GM23338 (cell line): ENCODE measurements around the gene TRA2A. TPM values are rescaled to one million over a fixed set of nuclear protein-coding genes. Genes with fewer than 3 reads are reported as not detected.

Experiments
- ATAC-seq: fragments of 200-7000 bp; cut with Tn5 transposase; 3 replicates; pipeline ENCODE4 v1.9.1; 2020
- DNase-seq: peaks from one replicate; pipeline ENCODE4 v3.0.0-alpha.2; 2015; ENCODE audit warnings: low spot score
- H2AFZ ChIP-seq: fragments of 200-600 bp; sonication (generic); 2 replicates; pipeline ENCODE4 v1.8.0; 2016; ENCODE audit warnings: antibody characterized with exemption, mild to moderate bottlenecking, moderate library complexity
- H3F3A ChIP-seq: fragments of 200-600 bp; sonication (generic); replicated peaks from 2 replicates; pipeline ENCODE4 v1.8.0; 2017; ENCODE audit warnings: antibody characterized with exemption, mixed run types, low read depth
- H3K27ac ChIP-seq: fragments of 200-600 bp; sonication (generic); 2 replicates; pipeline ENCODE4 v1.6.1; 2016; ENCODE audit warnings: low read depth
- H3K27me3 ChIP-seq: fragments of 200-600 bp; sonication (generic); 2 replicates; pipeline ENCODE4 v1.8.0; 2016; ENCODE audit warnings: mild to moderate bottlenecking, mixed run types, moderate library complexity; ENCODE audit not compliant: insufficient read depth
- H3K36me3 ChIP-seq: fragments of 200-600 bp; sonication (generic); 2 replicates; pipeline ENCODE4 v1.8.0; 2016; ENCODE audit warnings: mild to moderate bottlenecking; ENCODE audit not compliant: insufficient read depth
- H3K4me1 ChIP-seq: fragments of 200-600 bp; sonication (generic); 2 replicates; pipeline ENCODE4 v1.8.0; 2016; ENCODE audit warnings: mild to moderate bottlenecking, moderate library complexity; ENCODE audit not compliant: insufficient read depth
- H3K4me2 ChIP-seq: fragments of 200-600 bp; sonication (generic); 2 replicates; pipeline ENCODE4 v1.7.1; 2017; ENCODE audit warnings: mixed run types
- H3K4me3 ChIP-seq: fragments of 200-600 bp; sonication (generic); 2 replicates; pipeline ENCODE4 v1.6.1; 2016; ENCODE audit warnings: mixed run types
- H3K79me2 ChIP-seq: fragments of 200-600 bp; sonication (generic); replicated peaks from 2 replicates; pipeline ENCODE4 v1.8.0; 2017; ENCODE audit warnings: mild to moderate bottlenecking; ENCODE audit not compliant: insufficient read depth
- H3K9me2 ChIP-seq: fragments of 200-600 bp; sonication (generic); 2 replicates; pipeline ENCODE4 v1.8.0; 2017; ENCODE audit not compliant: insufficient read depth
- H4K20me1 ChIP-seq: fragments of 200-600 bp; sonication (generic); replicated peaks from 2 replicates; pipeline ENCODE4 v1.8.0; 2017; ENCODE audit warnings: mild to moderate bottlenecking; ENCODE audit not compliant: insufficient read depth
- H3K27ac Mint-ChIP-seq: 2 replicates; pipeline ENCODE4 v1.8.0; 2020; ENCODE audit warnings: inconsistent platforms, mild to moderate bottlenecking, moderate library complexity, mixed read lengths
- H3K27me3 Mint-ChIP-seq: 3 replicates; pipeline ENCODE4 v1.8.0; 2022; ENCODE audit warnings: low read depth, mild to moderate bottlenecking, moderate library complexity, mixed read lengths, inconsistent platforms; ENCODE audit not compliant: insufficient read depth, poor library complexity
- H3K36me3 Mint-ChIP-seq: 3 replicates; pipeline ENCODE4 v1.8.0; 2021; ENCODE audit warnings: low read depth, mild to moderate bottlenecking, inconsistent platforms, moderate library complexity, mixed read lengths
- H3K4me1 Mint-ChIP-seq: 3 replicates; pipeline ENCODE4 v1.8.0; 2020; ENCODE audit warnings: mild to moderate bottlenecking, inconsistent platforms, mixed read lengths
- H3K4me3 Mint-ChIP-seq: 3 replicates; pipeline ENCODE4 v1.8.0; 2021; ENCODE audit warnings: moderate library complexity, mild to moderate bottlenecking, inconsistent platforms, mixed read lengths
- H3K9me3 Mint-ChIP-seq: 3 replicates; pipeline ENCODE4 v1.8.0; 2020; ENCODE audit warnings: moderate library complexity, mild to moderate bottlenecking, inconsistent platforms, mixed read lengths
- CREB1 ChIP-seq: fragments of 250-450 bp; sonication (Bioruptor Pico); IDR thresholded peaks from 2 replicates; pipeline ENCODE4 v1.5.0; 2020; ENCODE audit warnings: low read depth, mild to moderate bottlenecking, moderate library complexity
- EZH2phosphoT487 ChIP-seq: fragments of 200-600 bp; sonication (generic); IDR thresholded peaks from one replicate; pipeline ENCODE4 v1.8.1; 2018; ENCODE audit warnings: antibody characterized with exemption; ENCODE audit not compliant: unreplicated experiment
- JUNB ChIP-seq: IDR thresholded peaks from one replicate; pipeline ENCODE4 v1.6.1; 2016; ENCODE audit warnings: antibody characterized with exemption; ENCODE audit not compliant: unreplicated experiment
- polyA plus RNA-seq: library from polyadenylated mRNA; unstranded; fragments of >200 nt; fragmentation: Nextera tagmentation; extraction: Ambion mirVana; gene quantifications from 2 replicates; pipeline ENCODE4 v1.2.1, GENCODE V29; 2016
- total RNA-seq: library from RNA; depleted of rRNA; stranded (reverse); fragments of >200 nt; shearing (Covaris generic); gene quantifications from 2 replicates; pipeline ENCODE4 v1.2.3, GENCODE V29; 2014
- TF ChIP-seq, protein P1 (sequence below), 2 experiments: fragments of 200-600 bp in 1 of 2; sonication (generic) in 1 of 2; conservative IDR thresholded peaks; 2 replicates each; pipeline versions ENCODE4 v1.5.1 to v1.6.1; 2016 to 2017; ENCODE audit warnings: antibody characterized with exemption in 2 of 2, low read depth in 2 of 2, mild to moderate bottlenecking in 2 of 2, moderate library complexity in 1 of 2

The TRA2A gene
- total and polyA plus RNA-seq, 2 experiments from 2014 or later: 82.6 to 271 TPM

- TF ChIP-seq, protein P1, sequence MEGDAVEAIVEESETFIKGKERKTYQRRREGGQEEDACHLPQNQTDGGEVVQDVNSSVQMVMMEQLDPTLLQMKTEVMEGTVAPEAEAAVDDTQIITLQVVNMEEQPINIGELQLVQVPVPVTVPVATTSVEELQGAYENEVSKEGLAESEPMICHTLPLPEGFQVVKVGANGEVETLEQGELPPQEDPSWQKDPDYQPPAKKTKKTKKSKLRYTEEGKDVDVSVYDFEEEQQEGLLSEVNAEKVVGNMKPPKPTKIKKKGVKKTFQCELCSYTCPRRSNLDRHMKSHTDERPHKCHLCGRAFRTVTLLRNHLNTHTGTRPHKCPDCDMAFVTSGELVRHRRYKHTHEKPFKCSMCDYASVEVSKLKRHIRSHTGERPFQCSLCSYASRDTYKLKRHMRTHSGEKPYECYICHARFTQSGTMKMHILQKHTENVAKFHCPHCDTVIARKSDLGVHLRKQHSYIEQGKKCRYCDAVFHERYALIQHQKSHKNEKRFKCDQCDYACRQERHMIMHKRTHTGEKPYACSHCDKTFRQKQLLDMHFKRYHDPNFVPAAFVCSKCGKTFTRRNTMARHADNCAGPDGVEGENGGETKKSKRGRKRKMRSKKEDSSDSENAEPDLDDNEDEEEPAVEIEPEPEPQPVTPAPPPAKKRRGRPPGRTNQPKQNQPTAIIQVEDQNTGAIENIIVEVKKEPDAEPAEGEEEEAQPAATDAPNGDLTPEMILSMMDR (conservative IDR thresholded peaks at IDR 0.05; ENCODE audit: low read depth in 2 of 2): no peak
- TF ChIP-seq CREB1: no peak
These were observed 883 bp upstream of the TRA2A start (continued) for GRCh38 chr7:23532490-23533237.

GRCh38 chr7:23531050-23531793, 559 bp downstream of the TRA2A start:
- Histone ChIP-seq H3K4me2 (peak overlapping the region; percentile 77), H4K20me1 (peaks cover 47% of the 10 kb centered on the region), H3K27ac (peak overlapping the region; percentile 99), H3K36me3 (no peaks in the 10 kb centered on the region), H3F3A (no peaks in the 10 kb centered on the region), H3K4me3 (peak overlapping the region; percentile 67), H2AFZ (no peak overlapping the region), H3K27me3 (no peaks in the 10 kb centered on the region), H3K9me2 (no peaks in the 10 kb centered on the region), H3K4me1 (peaks cover 47% of the 10 kb centered on the region), H3K79me2 (peaks cover 56% of the 10 kb centered on the region)
- Mint-ChIP-seq H3K36me3 (peaks cover 33% of the 10 kb centered on the region), H3K4me1 (peaks cover 49% of the 10 kb centered on the region), H3K4me3 (peak overlapping the region; percentile 100), H3K27ac (peak overlapping the region; percentile 100), H3K27me3 (peaks cover 23% of the 10 kb centered on the region), H3K9me3 (no peaks in the 10 kb centered on the region)
- TF ChIP-seq JUNB (no peak), EZH2phosphoT487 (no peak), CREB1 (no peak)
- peak; percentile 54 for ATAC-seq
- DNase-seq: peak; percentile 76

DNA sequence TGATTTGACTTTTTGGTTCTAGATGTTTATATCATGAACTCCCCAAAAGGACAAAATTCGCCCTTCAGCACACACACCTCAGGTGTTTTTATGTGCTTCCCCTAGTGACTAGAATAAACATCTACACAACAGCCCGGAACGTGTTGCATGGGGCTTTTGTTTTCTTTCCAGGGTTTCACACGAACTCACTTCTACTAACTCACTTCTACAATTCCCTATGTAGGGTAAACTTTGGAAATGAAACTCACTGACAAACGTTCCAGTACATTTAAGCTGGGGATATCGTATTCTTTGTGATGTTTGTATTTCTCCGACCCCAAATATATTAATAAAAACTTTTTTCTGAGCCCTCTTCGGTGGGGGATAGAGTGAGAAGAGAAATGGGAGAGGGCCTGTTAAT, 1.4 kb downstream of the TRA2A start:
- Mint-ChIP-seq H3K36me3 (peaks cover 33% of the 10 kb centered on the region), H3K9me3 (no peaks in the 10 kb centered on the region), H3K27me3 (peaks cover 23% of the 10 kb centered on the region), H3K4me3 (peak overlapping the region; percentile 100), H3K4me1 (peaks cover 52% of the 10 kb centered on the region), H3K27ac (peak overlapping the region; percentile 100)
- Histone ChIP-seq H3K79me2 (peaks cover 64% of the 10 kb centered on the region), H3K9me2 (no peaks in the 10 kb centered on the region), H2AFZ (no peak overlapping the region), H3K4me1 (peaks cover 53% of the 10 kb centered on the region), H3F3A (no peaks in the 10 kb centered on the region), H3K4me2 (peak overlapping the region; percentile 77), H4K20me1 (peaks cover 55% of the 10 kb centered on the region), H3K4me3 (peak overlapping the region; percentile 67), H3K36me3 (no peaks in the 10 kb centered on the region), H3K27me3 (no peaks in the 10 kb centered on the region), H3K27ac (peak overlapping the region; percentile 99)
- ATAC-seq: peak; percentile 6; the same call in 2 of the 3 replicates
- DNase-seq: peak; percentile 71
- TF ChIP-seq, protein P1 (conservative IDR thresholded peaks at IDR 0.05; ENCODE audit: low read depth in 2 of 2): 0 out of 4 replicates have a peak, but pooled peaks of 1 of the 2 experiments have one; percentile 8
- no peak for TF ChIP-seq JUNB
